TTC549 (cell line): ENCODE results near the gene TMEM18.

ENCODE experiments used
- FAIRE-seq: peaks from 2 replicates; lab custom pipeline; 2012; peaks lifted over from hg19 to GRCh38; lab: Jason Lieb, UNC

The TMEM18 gene

GRCh38 chr2:618005-618404 is 59.2 kb downstream of the TMEM18 start:
- FAIRE-seq, result no peak
